ENCODE data around the gene SNX20. TPM values are rescaled to one million over a fixed set of nuclear protein-coding genes. Genes with fewer than 3 reads are reported as not detected.

SNX20 gene
- total RNA-seq, 5 donors from 2014 or later (not counting 1 experiment from before 2014, with no cell fraction given): 38.8 to 85.2 (median 69.6) TPM

- 85% methylated on average over 3 of the region's 4 CpGs for WGBS (ENCODE audit: insufficient coverage)
- Mint-ChIP-seq H3K4me1 (peaks cover 42 to 46% (median 45%) of the 10 kb centered on the region in 3 donors), H3K36me3 (peaks cover 44% of the 10 kb centered on the region), H3K9me3 (peaks cover 0 to 11% (median 9%) of the 10 kb centered on the region in 3 donors), H3K4me3 (no peak overlapping the region), H3K27me3 (no peaks in the 10 kb centered on the region), H3K27ac (peak overlapping the region; percentile 55 to 73)
- ATAC-seq (replicated peaks in 1 of 4) (no peak), DNase-seq (no peak)
- Histone ChIP-seq H3K27me3 (replicated peaks in 1 of 2; ENCODE audit: control insufficient read depth in 2 of 2, extremely low read depth in 1 of 2, insufficient read depth in 2 of 2, low read length in 1 of 2) (no peaks in the 10 kb centered on the region), H3K36me3 (ENCODE audit: control insufficient read depth in 2 of 2, extremely low read depth in 1 of 2, insufficient read depth in 1 of 2, low read length in 1 of 2) (peaks cover 34 to 54% of the 10 kb centered on the region in 2 donors), H3K9me3 (peaks cover 9% of the 10 kb centered on the region), H3K4me3 (ENCODE audit: control insufficient read depth in 1 of 2, extremely low read depth in 1 of 2, low read length in 1 of 2) (no peak overlapping the region), H3K4me1 (ENCODE audit: control insufficient read depth in 1 of 2, extremely low read depth in 1 of 2, insufficient read depth in 2 of 2, low read length in 2 of 2) (peaks cover 6 to 37% of the 10 kb centered on the region in 2 experiments), H3K27ac (ENCODE audit: low read length) (no peak overlapping the region)
- POLR2A ChIA-PET: interaction anchor here (0.5 to 1.6 kb wide), 2 partner anchors 8 to 608 kb away, joined by 4 read pairs; no protein-coding TSS in a partner anchor
- CTCF ChIA-PET: interaction anchor here in 1 of 2 donors (1.3 to 1.5 kb wide), 2 partner anchors 9 to 77 kb away, joined by 3 to 4 read pairs; no protein-coding TSS in a partner anchor
Observed at GRCh38 chr16:50669741-50670140, 11.4 kb downstream of the SNX20 start.

GRCh38 chr16:50668368-50669008, 12.6 kb downstream of the SNX20 start:
- H3K36me3 Mint-ChIP-seq: peaks cover 33% of the 10 kb centered on the region
- H3K27me3 Mint-ChIP-seq: no peaks in the 10 kb centered on the region
- 87% methylated on average over 3 of the region's 5 CpGs for WGBS (ENCODE audit: insufficient coverage)
- peaks cover 7% of the 10 kb centered on the region for H3K9me3 ChIP-seq
- H3K36me3 ChIP-seq (ENCODE audit: control insufficient read depth in 2 of 2, extremely low read depth in 1 of 2, insufficient read depth in 1 of 2, low read length in 1 of 2): peaks cover 27 to 42% of the 10 kb centered on the region in 2 donors
- DNase-seq: no peak
- ChIA-PET POLR2A (interaction anchor here (0.7 to 1.6 kb wide), 6 partner anchors 9 to 78 kb away, joined by 3 to 4 read pairs (median 3); partner anchors contain the start of gene SNX20 (in 1 of the 2)), CTCF (interaction anchor here (0.6 to 4.3 kb wide), 13 partner anchors 9 to 138 kb away, joined by 3 to 62 read pairs (median 4); partner anchors contain the start of genes CYLD (in 1 of the 2) and SNX20 (in 1 of the 2))
- H3K4me3 Mint-ChIP-seq: peak overlapping the region in 1 of 3 donors; percentile 72
- peaks cover 6 to 38% of the 10 kb centered on the region in 2 experiments for H3K4me1 ChIP-seq (ENCODE audit: control insufficient read depth in 1 of 2, extremely low read depth in 1 of 2, insufficient read depth in 2 of 2, low read length in 2 of 2)
- peaks cover 43 to 50% (median 48%) of the 10 kb centered on the region in 3 donors for H3K4me1 Mint-ChIP-seq
- peak overlapping the region; percentile 95 to 98 for H3K27ac Mint-ChIP-seq
- H3K4me3 ChIP-seq (ENCODE audit: control insufficient read depth in 1 of 2, extremely low read depth in 1 of 2, low read length in 1 of 2): no peak overlapping the region
- peaks cover 0 to 8% (median 7%) of the 10 kb centered on the region in 3 donors for H3K9me3 Mint-ChIP-seq
- H3K27me3 ChIP-seq (replicated peaks in 1 of 2; ENCODE audit: control insufficient read depth in 2 of 2, extremely low read depth in 1 of 2, insufficient read depth in 2 of 2, low read length in 1 of 2): no peaks in the 10 kb centered on the region
- H3K27ac ChIP-seq (ENCODE audit: low read length): no peak overlapping the region
- ATAC-seq (replicated peaks in 1 of 4): no peak

- H3K27me3 Mint-ChIP-seq: no peaks in the 10 kb centered on the region
- peaks cover 43 to 50% (median 48%) of the 10 kb centered on the region in 3 donors for H3K4me1 Mint-ChIP-seq
- peaks cover 21 to 35% of the 10 kb centered on the region in 2 donors for H3K36me3 ChIP-seq (ENCODE audit: control insufficient read depth in 2 of 2, extremely low read depth in 1 of 2, insufficient read depth in 1 of 2, low read length in 1 of 2)
- peaks cover 6 to 38% of the 10 kb centered on the region in 2 experiments for H3K4me1 ChIP-seq (ENCODE audit: control insufficient read depth in 1 of 2, extremely low read depth in 1 of 2, insufficient read depth in 2 of 2, low read length in 2 of 2)
- peak in 3 of 4 experiments; percentile 17 to 28 (median 17) for ATAC-seq (replicated peaks in 1 of 4)
- no peak overlapping the region for H3K4me3 ChIP-seq (ENCODE audit: control insufficient read depth in 1 of 2, extremely low read depth in 1 of 2, low read length in 1 of 2)
- peaks cover 7% of the 10 kb centered on the region for H3K9me3 ChIP-seq
- DNase-seq: peak in 1 of 35 experiments; percentile 39
- CTCF ChIA-PET: interaction anchor here (0.6 to 4.3 kb wide), 28 partner anchors 8 to 643 kb away, joined by 3 to 62 read pairs (median 4); partner anchors contain the start of genes CNEP1R1 (in 1 of the 2), CYLD (in 1 of the 2) and SNX20 (in 1 of the 2)
- peaks cover 0 to 8% (median 7%) of the 10 kb centered on the region in 3 donors for H3K9me3 Mint-ChIP-seq
- no peaks in the 10 kb centered on the region for H3K27me3 ChIP-seq (replicated peaks in 1 of 2; ENCODE audit: control insufficient read depth in 2 of 2, extremely low read depth in 1 of 2, insufficient read depth in 2 of 2, low read length in 1 of 2)
- peak overlapping the region; percentile 95 to 98 for H3K27ac Mint-ChIP-seq
- peaks cover 27% of the 10 kb centered on the region for H3K36me3 Mint-ChIP-seq
- WGBS (ENCODE audit: insufficient coverage): 90% methylated on average over 20 of the region's 21 CpGs
- peak overlapping the region; percentile 73 for H3K27ac ChIP-seq (ENCODE audit: low read length)
- POLR2A ChIA-PET: interaction anchor here in 1 of 2 donors (0.7 to 1.1 kb wide), 4 partner anchors 11 to 74 kb away, joined by 3 read pairs; partner anchors contain the start of gene SNX20
- H3K4me3 Mint-ChIP-seq: peak overlapping the region; percentile 72 to 76 (median 73)
Observed at GRCh38 chr16:50667497-50668367, 13.4 kb downstream of the SNX20 start.

GRCh38 chr16:50666658-50667496, 14.2 kb downstream of the SNX20 start:
- Mint-ChIP-seq H3K27me3 (no peaks in the 10 kb centered on the region), H3K36me3 (peaks cover 21% of the 10 kb centered on the region), H3K4me3 (peak overlapping the region; percentile 72 to 76 (median 73)), H3K27ac (peak overlapping the region; percentile 95 to 98), H3K4me1 (peaks cover 43 to 50% (median 48%) of the 10 kb centered on the region in 3 donors), H3K9me3 (peaks cover 0 to 11% (median 5%) of the 10 kb centered on the region in 3 donors)
- peak in 15 of 35 experiments; percentile 11 to 60 (median 28) for DNase-seq
- Histone ChIP-seq H3K9me3 (peaks cover under 1% of the 10 kb centered on the region), H3K4me3 (ENCODE audit: control insufficient read depth in 1 of 2, extremely low read depth in 1 of 2, low read length in 1 of 2) (peak overlapping the region in 1 of 2 donors; percentile 26), H3K27me3 (replicated peaks in 1 of 2; ENCODE audit: control insufficient read depth in 2 of 2, extremely low read depth in 1 of 2, insufficient read depth in 2 of 2, low read length in 1 of 2) (no peaks in the 10 kb centered on the region), H3K4me1 (ENCODE audit: control insufficient read depth in 1 of 2, extremely low read depth in 1 of 2, insufficient read depth in 2 of 2, low read length in 2 of 2) (peaks cover 6 to 38% of the 10 kb centered on the region in 2 experiments), H3K27ac (ENCODE audit: low read length) (peak overlapping the region; percentile 73), H3K36me3 (ENCODE audit: control insufficient read depth in 2 of 2, extremely low read depth in 1 of 2, insufficient read depth in 1 of 2, low read length in 1 of 2) (peaks cover 12 to 26% of the 10 kb centered on the region in 2 donors)
- WGBS (ENCODE audit: insufficient coverage): 18% methylated on average over 6 of the region's 9 CpGs
- peak; percentile 64 to 73 (median 68) for ATAC-seq (replicated peaks in 1 of 4)
- ChIA-PET POLR2A (interaction anchor here in 1 of 2 donors (0.8 to 1.1 kb wide), 3 partner anchors 11 to 115 kb away, joined by 3 read pairs; no protein-coding TSS in a partner anchor), CTCF (interaction anchor here (0.6 to 4.3 kb wide), 33 partner anchors 9 to 642 kb away, joined by 3 to 62 read pairs (median 4); partner anchors contain the start of genes CYLD (in 2 of the 2), BRD7 (in 1 of the 2), CNEP1R1 (in 1 of the 2) and SNX20 (in 1 of the 2))

- 21% methylated on average over 32 of the region's 40 CpGs for WGBS (ENCODE audit: insufficient coverage)
- H3K27ac ChIP-seq (ENCODE audit: low read length): no peak overlapping the region
- peak overlapping the region; percentile 51 to 59 for H3K4me3 ChIP-seq (ENCODE audit: control insufficient read depth in 1 of 2, extremely low read depth in 1 of 2, low read length in 1 of 2)
- Mint-ChIP-seq H3K36me3 (peaks cover 7% of the 10 kb centered on the region), H3K4me3 (peak overlapping the region; percentile 72 to 75 (median 73)), H3K27ac (peak overlapping the region; percentile 81 to 85), H3K4me1 (peaks cover 37 to 44% (median 41%) of the 10 kb centered on the region in 3 donors), H3K27me3 (no peaks in the 10 kb centered on the region), H3K9me3 (peaks cover 0 to 5% (median 0%) of the 10 kb centered on the region in 3 donors)
- ChIA-PET POLR2A (interaction anchor here in 1 of 2 donors (0.6 kb wide), 1 partner anchor 87 kb away, joined by 3 read pairs; no protein-coding TSS in a partner anchor), CTCF (interaction anchor here (0.6 to 4.3 kb wide), 45 partner anchors 8 to 668 kb away, joined by 3 to 62 read pairs (median 4); partner anchors contain the start of genes CYLD (in 2 of the 2), SNX20 (in 2 of the 2) and CNEP1R1 (in 1 of the 2))
- peak; percentile 53 to 73 (median 60) for ATAC-seq (replicated peaks in 1 of 4)
- no peaks in the 10 kb centered on the region for H3K9me3 ChIP-seq
- peaks cover 7 to 12% of the 10 kb centered on the region in 2 donors for H3K36me3 ChIP-seq (ENCODE audit: control insufficient read depth in 2 of 2, extremely low read depth in 1 of 2, insufficient read depth in 1 of 2, low read length in 1 of 2)
- peaks cover 6 to 38% of the 10 kb centered on the region in 2 experiments for H3K4me1 ChIP-seq (ENCODE audit: control insufficient read depth in 1 of 2, extremely low read depth in 1 of 2, insufficient read depth in 2 of 2, low read length in 2 of 2)
- DNase-seq: peak; percentile 39 to 89 (median 76)
- H3K27me3 ChIP-seq (replicated peaks in 1 of 2; ENCODE audit: control insufficient read depth in 2 of 2, extremely low read depth in 1 of 2, insufficient read depth in 2 of 2, low read length in 1 of 2): no peaks in the 10 kb centered on the region
Observed at GRCh38 chr16:50665128-50665878, 15.8 kb downstream of the SNX20 start.

Measured in T-cell (primary cell).